GM15510 (cell line): ENCODE results near the gene NKX1-1.

ENCODE experiments used
- POLR2A ChIP-seq: IDR thresholded peaks from 3 replicates; pipeline ENCODE4 v1.6.1; 2011; ENCODE audit warnings: borderline replicate concordance; ENCODE audit not compliant: insufficient read length; ENCODE audit errors: extremely low read depth

Gene NKX1-1

GRCh38 chr4:1362521-1362920 lies 43.7 kb downstream of the NKX1-1 start:
- no peak for TF ChIP-seq POLR2A

GRCh38 chr4:1362046-1362445 lies 44.2 kb downstream of the NKX1-1 start:
- TF ChIP-seq POLR2A = no peak

GRCh38 chr4:1361431-1361830 lies 44.8 kb downstream of the NKX1-1 start:
- TF ChIP-seq POLR2A = no peak

GRCh38 chr4:1360423-1361283 lies 45.6 kb downstream of the NKX1-1 start:
- no peak for TF ChIP-seq POLR2A

- no peak for TF ChIP-seq POLR2A
Observed at GRCh38 chr4:1359976-1360375, 46.3 kb downstream of the NKX1-1 start.

- TF ChIP-seq POLR2A = no peak
Observed at GRCh38 chr4:1359144-1359501, 47.1 kb downstream of the NKX1-1 start.

- TF ChIP-seq POLR2A = no peak
Observed at GRCh38 chr4:1358421-1359143, 47.7 kb downstream of the NKX1-1 start.

GRCh38 chr4:1357356-1358248 lies 48.6 kb downstream of the NKX1-1 start:
- no peak for TF ChIP-seq POLR2A

- no peak for TF ChIP-seq POLR2A
Observed at GRCh38 chr4:1356181-1356998, 49.9 kb downstream of the NKX1-1 start.

GRCh38 chr4:1355378-1355777 lies 50.9 kb downstream of the NKX1-1 start:
- TF ChIP-seq POLR2A = no peak

- TF ChIP-seq POLR2A = no peak
Observed at GRCh38 chr4:1354983-1355275, 51.3 kb downstream of the NKX1-1 start.

- TF ChIP-seq POLR2A = no peak
Observed at GRCh38 chr4:1354136-1354982, 51.9 kb downstream of the NKX1-1 start.
